T-helper 1 cell treated with Interleukin-12 subunit alpha and Interleukin-12 subunit beta and Interleukin-4 antibody, amounts not matched to agents 30 μg/mL and 1 μg/mL, for 36 hours (primary cell): Measurements from ENCODE around the gene RCHY1.
"Not testable (repeated sequence)": the region's sequence is repeated elsewhere in the genome, so short reads cannot be mapped to it uniquely, and the experiment has no call there.

Experiments used
- H3K27ac Mint-ChIP-seq: one replicate; pipeline ENCODE4 v1.8.0; 2021; ENCODE audit warnings: mild to moderate bottlenecking, mixed read lengths
- H3K27me3 Mint-ChIP-seq: one replicate; pipeline ENCODE4 v1.8.0; 2021; ENCODE audit warnings: low read depth, mixed read lengths
- H3K36me3 Mint-ChIP-seq: one replicate; pipeline ENCODE4 v1.8.0; 2021; ENCODE audit warnings: low read depth, mixed read lengths
- H3K4me1 Mint-ChIP-seq: one replicate; pipeline ENCODE4 v1.8.0; 2021; ENCODE audit warnings: low read depth, mixed read lengths
- H3K4me3 Mint-ChIP-seq: one replicate; pipeline ENCODE4 v1.8.0; 2021; ENCODE audit warnings: mild to moderate bottlenecking, moderate library complexity, mixed read lengths
- H3K9me3 Mint-ChIP-seq: one replicate; pipeline ENCODE4 v1.8.0; 2021; ENCODE audit warnings: mixed read lengths

RCHY1 gene

DNA sequence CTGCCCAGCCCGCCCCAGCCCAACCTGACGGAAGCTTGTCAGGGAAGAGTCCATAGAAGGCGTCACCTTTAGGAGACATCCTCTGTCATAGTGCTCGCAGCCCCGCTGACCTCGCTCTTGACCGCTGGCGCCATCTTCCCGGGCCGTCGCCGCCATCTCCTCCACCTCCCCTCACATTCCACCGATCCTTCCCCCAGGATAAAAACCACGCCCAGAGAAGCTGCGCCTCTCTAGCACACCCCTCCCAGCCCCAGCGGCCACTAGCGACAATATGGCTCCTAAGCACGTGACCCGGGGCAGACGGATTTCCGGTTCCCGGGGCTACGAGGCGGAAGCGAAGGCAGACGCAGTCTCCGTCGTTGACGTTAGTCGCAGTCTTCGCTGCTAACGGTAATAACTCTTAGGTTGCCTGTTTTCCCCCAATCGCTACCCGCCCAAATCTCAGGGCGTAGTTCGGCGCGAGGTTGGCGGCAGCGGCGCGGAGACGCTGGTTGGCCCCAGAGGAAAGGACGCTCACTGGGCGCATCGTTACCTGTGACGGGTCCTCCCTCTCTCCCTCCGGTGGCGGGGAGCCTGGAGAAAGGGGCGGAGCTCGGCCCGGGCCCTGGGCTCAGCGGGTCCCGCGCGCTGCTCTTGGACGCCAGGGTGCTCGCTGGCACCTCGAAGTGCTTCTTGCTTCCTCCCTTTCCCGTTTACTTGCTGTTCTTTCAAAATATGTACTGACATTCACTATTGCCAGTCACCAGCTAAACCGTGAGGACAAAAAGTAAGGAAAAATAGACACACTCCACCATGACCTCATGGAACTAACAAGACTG lies at the start of gene RCHY1, which contains the start of gene THAP6:
Gene RCHY1, minus strand, starts transcription at position 273 of the 818 bp plus-strand sequence. Its CDS starts 117 bp downstream, at position 156.
Gene THAP6, plus strand, starts transcription at position 343 of the 818 bp plus-strand sequence. CDS start 980 bp downstream, outside the sequence.
- Mint-ChIP-seq H3K4me1 (peaks cover 26% of the 10 kb centered on the region), H3K27ac (peak within 1 kb of the TSS; percentile 98)

GRCh38 chr4:75561789-75562188 lies 47.6 kb upstream of the RCHY1 start:
- H3K27me3 Mint-ChIP-seq, result peaks cover 26% of the 10 kb centered on the region
- H3K27ac Mint-ChIP-seq, result no peak overlapping the region
- H3K4me3 Mint-ChIP-seq, result no peak overlapping the region
- H3K4me1 Mint-ChIP-seq, result peaks cover 11% of the 10 kb centered on the region
- H3K9me3 Mint-ChIP-seq, result no peaks in the 10 kb centered on the region
- peaks cover 2% of the 10 kb centered on the region for H3K36me3 Mint-ChIP-seq

More for the DNA sequence above, at the start of gene RCHY1, which contains the start of gene THAP6:
- no peaks in the 10 kb centered on the region for H3K27me3 Mint-ChIP-seq
- H3K9me3 Mint-ChIP-seq, result no peaks in the 10 kb centered on the region
- H3K36me3 Mint-ChIP-seq, result peaks cover 24% of the 10 kb centered on the region
- H3K4me3 Mint-ChIP-seq, result no peak within 1 kb of the TSS

DNA sequence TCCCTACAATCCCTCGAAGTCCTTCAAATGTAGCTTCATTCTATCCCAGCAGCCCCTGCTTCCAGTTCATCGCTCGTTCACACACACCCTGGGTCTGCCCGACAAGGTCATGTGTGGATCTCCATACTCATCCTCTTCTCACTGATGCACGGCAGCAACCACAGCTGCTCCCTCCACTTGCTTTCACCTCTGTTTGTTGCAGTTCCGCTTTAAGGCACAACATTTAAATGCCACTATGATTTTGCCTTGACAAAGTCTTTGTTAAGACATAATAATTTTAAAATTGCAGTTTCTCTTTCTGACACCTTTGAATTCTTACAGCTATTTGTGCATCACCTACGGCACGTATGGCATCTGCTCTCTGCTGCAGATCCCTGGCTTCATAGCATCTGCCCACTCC lies 43.5 kb upstream of the RCHY1 start:
- H3K27ac Mint-ChIP-seq, result no peak overlapping the region
- no peaks in the 10 kb centered on the region for H3K9me3 Mint-ChIP-seq
- no peaks in the 10 kb centered on the region for H3K36me3 Mint-ChIP-seq
- H3K4me3 Mint-ChIP-seq, result no peak overlapping the region
- H3K27me3 Mint-ChIP-seq, result peaks cover 17% of the 10 kb centered on the region
- peaks cover 3% of the 10 kb centered on the region for H3K4me1 Mint-ChIP-seq

GRCh38 chr4:75555294-75556164 lies 41.3 kb upstream of the RCHY1 start, which contains the start of gene ODAPH:
Gene ODAPH (plus strand): TSS chr4:75556066. CDS start chr4:75556083, 17 bp downstream.
- no peaks in the 10 kb centered on the region for H3K9me3 Mint-ChIP-seq
- H3K27ac Mint-ChIP-seq, result no peak within 1 kb of the TSS
- H3K36me3 Mint-ChIP-seq, result no peaks in the 10 kb centered on the region
- H3K4me1 Mint-ChIP-seq, result no peaks in the 10 kb centered on the region
- H3K4me3 Mint-ChIP-seq, result peak within 1 kb of the TSS; percentile 17
- H3K27me3 Mint-ChIP-seq, result peaks cover 17% of the 10 kb centered on the region

DNA sequence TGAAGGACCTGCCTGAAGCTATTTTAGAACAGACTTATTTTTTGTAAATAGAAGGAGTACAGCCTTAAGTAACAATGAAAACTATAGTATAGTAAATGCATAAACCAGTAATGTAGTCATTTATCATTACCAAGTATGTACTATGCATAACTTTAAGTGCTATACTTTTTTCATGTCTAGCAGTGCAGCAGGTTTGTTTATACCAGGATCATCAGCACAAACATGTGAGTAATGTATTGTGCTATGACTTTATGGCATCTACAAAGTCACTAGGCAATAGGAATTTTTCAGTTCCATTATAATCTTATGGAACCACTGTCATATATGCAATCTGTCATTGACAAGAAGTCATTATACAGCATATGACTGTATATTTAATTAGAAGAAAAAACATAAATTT lies 38.2 kb upstream of the RCHY1 start:
- Mint-ChIP-seq H3K36me3 (no peaks in the 10 kb centered on the region), H3K4me1 (peaks cover 2% of the 10 kb centered on the region), H3K4me3 (no peak overlapping the region), H3K9me3 (no peaks in the 10 kb centered on the region), H3K27me3 (peaks cover 3% of the 10 kb centered on the region), H3K27ac (no peak overlapping the region)

- Mint-ChIP-seq H3K27ac (no peak overlapping the region), H3K4me3 (no peak overlapping the region), H3K27me3 (peaks cover 2% of the 10 kb centered on the region), H3K36me3 (no peaks in the 10 kb centered on the region), H3K4me1 (peaks cover 2% of the 10 kb centered on the region), H3K9me3 (no peaks in the 10 kb centered on the region)
These were observed 34.8 kb upstream of the RCHY1 start for GRCh38 chr4:75549019-75549418.

DNA sequence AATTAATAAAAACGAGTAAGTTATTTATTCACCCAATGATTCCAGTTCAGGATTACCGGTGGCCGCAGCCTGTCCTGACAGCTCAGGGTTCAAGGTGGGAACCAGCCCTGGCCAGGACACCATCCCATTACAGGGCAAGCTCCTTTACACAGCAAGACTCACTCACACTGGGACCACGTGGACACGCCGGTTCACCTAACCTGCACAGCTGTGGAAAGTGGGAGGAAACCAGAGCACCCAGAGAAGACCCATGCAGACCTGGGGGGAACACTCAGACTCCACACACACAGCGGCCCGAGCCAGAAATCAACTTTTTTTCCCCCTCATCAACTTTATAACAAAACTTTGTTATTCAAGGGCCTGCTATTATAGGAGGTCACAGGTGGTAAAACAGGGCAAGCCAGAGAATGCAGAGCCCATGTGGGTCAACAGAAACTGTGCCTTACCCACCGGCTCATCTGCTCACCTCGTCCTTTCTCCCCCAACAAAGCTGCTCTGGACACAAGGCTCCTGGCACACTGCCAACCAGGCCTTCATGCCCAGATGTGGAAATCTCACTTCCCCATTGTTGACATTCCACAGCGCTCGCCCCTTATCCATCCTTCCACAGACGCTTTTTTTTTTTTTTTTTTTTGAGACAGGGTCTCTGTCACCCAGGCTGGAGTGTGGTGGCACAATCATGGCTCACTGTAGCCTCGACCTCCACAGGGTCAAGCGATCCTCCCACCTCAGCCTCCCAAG lies 33.6 kb upstream of the RCHY1 start:
- H3K36me3 Mint-ChIP-seq, result no peaks in the 10 kb centered on the region
- no peak overlapping the region for H3K27ac Mint-ChIP-seq
- no peak overlapping the region for H3K4me3 Mint-ChIP-seq
- peaks cover 2% of the 10 kb centered on the region for H3K4me1 Mint-ChIP-seq
- H3K27me3 Mint-ChIP-seq, result no peaks in the 10 kb centered on the region
- H3K9me3 Mint-ChIP-seq, result no peaks in the 10 kb centered on the region

DNA sequence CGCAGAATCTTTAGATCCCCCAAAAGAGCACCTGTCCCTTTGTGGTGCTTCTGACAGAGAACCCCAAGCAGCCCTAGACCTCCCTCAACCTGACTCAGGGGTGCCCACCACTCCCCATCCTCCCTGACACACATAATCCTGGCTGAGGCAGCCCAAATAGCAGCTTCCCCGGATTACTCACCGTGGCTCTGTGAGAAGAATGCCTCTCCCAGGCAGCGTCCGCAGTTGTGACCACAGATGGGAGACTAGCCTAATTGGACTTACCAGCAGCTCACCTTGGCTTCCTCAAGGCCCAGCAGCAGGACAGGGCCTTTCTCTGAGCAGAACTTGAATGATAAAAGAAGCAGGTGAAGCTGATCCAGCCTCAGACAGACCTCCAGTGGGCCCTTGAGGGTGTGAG lies 31.3 kb upstream of the RCHY1 start:
- H3K36me3 Mint-ChIP-seq, result peaks cover 3% of the 10 kb centered on the region
- peaks cover 2% of the 10 kb centered on the region for H3K4me1 Mint-ChIP-seq
- H3K9me3 Mint-ChIP-seq, result no peaks in the 10 kb centered on the region
- H3K4me3 Mint-ChIP-seq, result no peak overlapping the region
- no peaks in the 10 kb centered on the region for H3K27me3 Mint-ChIP-seq
- H3K27ac Mint-ChIP-seq, result no peak overlapping the region

- H3K27ac Mint-ChIP-seq, result no peak overlapping the region
- H3K9me3 Mint-ChIP-seq, result no peaks in the 10 kb centered on the region
- no peak overlapping the region for H3K4me3 Mint-ChIP-seq
- peaks cover 3% of the 10 kb centered on the region for H3K36me3 Mint-ChIP-seq
- H3K27me3 Mint-ChIP-seq, result no peaks in the 10 kb centered on the region
- H3K4me1 Mint-ChIP-seq, result peaks cover 2% of the 10 kb centered on the region
These were observed 30.7 kb upstream of the RCHY1 start for GRCh38 chr4:75544870-75545269.

DNA sequence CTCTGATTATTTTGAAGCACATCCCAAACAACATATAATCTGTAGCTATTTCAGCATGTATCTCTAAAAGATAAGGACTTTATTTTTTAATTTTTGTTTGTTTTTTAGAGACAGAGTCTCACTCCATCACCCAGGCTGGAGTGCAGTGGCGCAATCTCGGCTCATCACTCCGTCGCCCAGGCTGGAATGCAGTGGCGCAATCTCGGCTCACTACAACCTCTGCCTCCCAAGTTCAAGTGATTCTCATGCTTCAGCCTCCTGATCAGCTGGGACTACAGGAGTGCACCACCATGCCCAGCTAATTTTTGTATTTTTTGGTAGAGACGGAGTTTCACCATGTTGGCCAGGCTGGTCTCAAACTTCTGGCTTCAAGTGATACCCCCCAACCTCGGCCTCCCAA lies 30.0 kb upstream of the RCHY1 start:
- H3K27ac Mint-ChIP-seq, H3K4me3 Mint-ChIP-seq: not testable (repeated sequence)

GRCh38 chr4:75542824-75543223 lies 28.6 kb upstream of the RCHY1 start:
- Mint-ChIP-seq H3K4me3 (no peak overlapping the region), H3K4me1 (no peaks in the 10 kb centered on the region), H3K27me3 (no peaks in the 10 kb centered on the region), H3K27ac (no peak overlapping the region), H3K9me3 (no peaks in the 10 kb centered on the region), H3K36me3 (peaks cover 3% of the 10 kb centered on the region)

More for the DNA sequence above, 30.0 kb upstream of the RCHY1 start:
- not testable (repeated sequence) for H3K4me1 Mint-ChIP-seq, H3K27me3 Mint-ChIP-seq, H3K9me3 Mint-ChIP-seq, H3K36me3 Mint-ChIP-seq

- not testable (repeated sequence) for H3K4me3 Mint-ChIP-seq, H3K27me3 Mint-ChIP-seq, H3K4me1 Mint-ChIP-seq, H3K9me3 Mint-ChIP-seq, H3K27ac Mint-ChIP-seq
- peaks cover 14% of the 10 kb centered on the region for H3K36me3 Mint-ChIP-seq
These were observed 23.1 kb upstream of the RCHY1 start for GRCh38 chr4:75537308-75537707.

GRCh38 chr4:75533926-75534325 lies 19.7 kb upstream of the RCHY1 start:
- H3K27ac Mint-ChIP-seq, H3K4me3 Mint-ChIP-seq, H3K27me3 Mint-ChIP-seq, H3K4me1 Mint-ChIP-seq: not testable (repeated sequence)
- H3K36me3 Mint-ChIP-seq, result peaks cover 32% of the 10 kb centered on the region
- H3K9me3 Mint-ChIP-seq, result peaks cover 21% of the 10 kb centered on the region

DNA sequence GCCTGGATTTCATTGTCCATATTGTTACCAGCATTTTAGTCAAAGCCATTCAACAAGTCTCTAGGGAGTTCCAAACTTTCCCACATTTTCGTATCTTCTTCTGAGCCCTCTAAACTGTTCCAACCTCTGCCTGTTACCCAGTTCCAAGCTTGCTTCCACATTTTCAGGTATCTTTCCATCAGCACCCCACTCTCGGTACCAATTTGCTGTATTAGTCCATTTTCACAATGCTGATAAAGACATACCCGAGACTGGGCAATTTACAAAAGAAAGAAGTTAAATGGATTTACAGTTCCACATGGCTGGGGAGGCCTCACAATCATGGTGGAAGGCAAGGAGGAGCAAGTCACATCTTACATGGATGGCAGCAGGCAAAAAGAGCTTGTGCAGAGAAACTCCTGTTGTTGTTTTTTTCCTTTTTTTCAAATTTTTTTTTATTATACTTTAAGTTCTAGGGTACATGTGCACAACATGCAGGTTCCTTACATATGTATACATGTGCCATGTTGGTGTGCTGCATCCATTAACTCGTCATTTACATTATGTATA lies 19.2 kb upstream of the RCHY1 start:
- H3K27me3 Mint-ChIP-seq, H3K4me3 Mint-ChIP-seq, H3K27ac Mint-ChIP-seq, H3K4me1 Mint-ChIP-seq: not testable (repeated sequence)
- Mint-ChIP-seq H3K36me3 (peaks cover 32% of the 10 kb centered on the region), H3K9me3 (peaks cover 21% of the 10 kb centered on the region)
